WI38 (cell line): ENCODE results near the gene RINL.

Experiments
- H3K4me3 ChIP-seq: 2 replicates; pipeline ENCODE4 v1.5.1; 2011; ENCODE audit warnings: low read depth, mild to moderate bottlenecking, control low read depth, low read length
- TF ChIP-seq, protein P1 (sequence below): IDR thresholded peaks from 2 replicates; pipeline ENCODE4 v1.5.1; 2012; ENCODE audit warnings: low read depth, mild to moderate bottlenecking, control low read depth, low read length

RINL gene

DNA sequence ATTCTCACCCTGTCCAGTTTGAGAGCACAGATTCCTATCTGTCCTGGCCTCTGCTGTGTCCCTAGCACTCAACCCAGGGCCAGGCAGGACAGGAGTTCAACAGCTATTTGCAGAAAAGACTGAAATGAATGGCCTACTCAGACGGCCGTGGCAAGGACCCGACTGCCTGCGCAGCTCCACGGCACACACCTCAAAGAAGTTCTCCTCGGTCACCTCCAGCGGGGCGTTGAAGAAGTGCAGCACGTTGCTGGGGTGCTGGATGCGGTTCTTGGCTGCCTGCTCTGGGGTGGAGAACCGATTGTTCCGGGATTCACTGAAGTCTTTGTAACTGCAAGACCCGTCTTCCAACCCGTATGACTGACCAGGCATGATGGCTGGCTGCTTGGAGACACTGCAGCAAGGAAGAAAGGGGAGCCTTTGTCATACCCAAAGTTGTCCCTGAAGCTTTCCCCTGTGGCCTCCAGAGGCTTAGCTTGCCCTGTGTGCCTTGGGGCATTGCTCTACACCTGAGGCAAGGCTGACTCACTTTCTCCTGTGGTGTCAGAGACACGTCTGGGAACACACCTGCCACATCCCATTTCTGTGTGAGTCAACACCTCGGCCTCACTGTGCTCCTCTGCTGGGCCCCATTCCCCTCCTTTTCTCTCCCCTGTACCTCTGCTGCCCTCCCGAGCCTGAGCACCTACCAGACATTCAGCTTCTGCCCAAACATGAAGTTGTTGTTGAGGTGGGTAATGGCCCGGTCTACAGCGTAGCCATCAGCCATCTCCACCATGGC, 39.7 kb downstream of the RINL start:
- TF ChIP-seq, protein P1, sequence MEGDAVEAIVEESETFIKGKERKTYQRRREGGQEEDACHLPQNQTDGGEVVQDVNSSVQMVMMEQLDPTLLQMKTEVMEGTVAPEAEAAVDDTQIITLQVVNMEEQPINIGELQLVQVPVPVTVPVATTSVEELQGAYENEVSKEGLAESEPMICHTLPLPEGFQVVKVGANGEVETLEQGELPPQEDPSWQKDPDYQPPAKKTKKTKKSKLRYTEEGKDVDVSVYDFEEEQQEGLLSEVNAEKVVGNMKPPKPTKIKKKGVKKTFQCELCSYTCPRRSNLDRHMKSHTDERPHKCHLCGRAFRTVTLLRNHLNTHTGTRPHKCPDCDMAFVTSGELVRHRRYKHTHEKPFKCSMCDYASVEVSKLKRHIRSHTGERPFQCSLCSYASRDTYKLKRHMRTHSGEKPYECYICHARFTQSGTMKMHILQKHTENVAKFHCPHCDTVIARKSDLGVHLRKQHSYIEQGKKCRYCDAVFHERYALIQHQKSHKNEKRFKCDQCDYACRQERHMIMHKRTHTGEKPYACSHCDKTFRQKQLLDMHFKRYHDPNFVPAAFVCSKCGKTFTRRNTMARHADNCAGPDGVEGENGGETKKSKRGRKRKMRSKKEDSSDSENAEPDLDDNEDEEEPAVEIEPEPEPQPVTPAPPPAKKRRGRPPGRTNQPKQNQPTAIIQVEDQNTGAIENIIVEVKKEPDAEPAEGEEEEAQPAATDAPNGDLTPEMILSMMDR: no peak

GRCh38 chr19:38837656-38838121, 40.4 kb downstream of the RINL start:
- no peak overlapping the region for H3K4me3 ChIP-seq
- TF ChIP-seq, protein P1: no peak

More for the DNA sequence above, 39.7 kb downstream of the RINL start:
- no peak overlapping the region for H3K4me3 ChIP-seq

DNA sequence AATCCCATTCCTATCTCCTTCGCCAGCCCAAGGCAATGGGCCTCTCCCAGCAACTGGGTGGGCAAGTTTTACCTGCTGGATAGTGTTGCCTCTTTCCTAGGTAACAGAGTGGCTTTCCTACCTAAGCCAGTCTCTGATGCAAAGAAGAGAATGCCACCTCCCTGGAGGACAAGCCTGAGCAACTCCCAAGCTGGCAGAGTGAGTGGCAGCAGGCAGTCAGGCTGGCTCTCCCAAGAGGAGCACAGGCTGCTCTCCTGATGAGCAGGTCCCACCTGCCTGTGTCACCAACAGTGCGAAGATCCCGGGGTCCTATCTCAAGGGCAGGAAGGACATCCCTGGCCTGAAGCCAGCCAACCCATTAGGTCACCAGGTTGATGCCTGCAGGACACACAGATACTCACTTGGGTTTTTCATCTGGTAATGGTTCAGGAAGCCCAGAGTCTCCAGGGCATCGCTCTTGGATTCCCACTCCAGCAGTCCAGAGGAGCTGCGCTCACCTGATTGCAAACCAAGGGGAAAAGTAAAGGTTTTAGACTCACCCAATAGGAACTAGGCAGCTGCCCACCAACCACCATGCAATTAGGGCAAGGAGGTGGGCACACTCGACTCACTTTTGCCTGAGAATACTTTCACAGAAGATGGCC, 41.0 kb downstream of the RINL start:
- TF ChIP-seq, protein P1: no peak
- H3K4me3 ChIP-seq: no peak overlapping the region

GRCh38 chr19:38836159-38836982, 41.7 kb downstream of the RINL start:
- TF ChIP-seq, protein P1: no peak
- H3K4me3 ChIP-seq: no peak overlapping the region

- TF ChIP-seq, protein P1: no peak
- no peak overlapping the region for H3K4me3 ChIP-seq
Observed at GRCh38 chr19:38834590-38834989, 43.5 kb downstream of the RINL start.

DNA sequence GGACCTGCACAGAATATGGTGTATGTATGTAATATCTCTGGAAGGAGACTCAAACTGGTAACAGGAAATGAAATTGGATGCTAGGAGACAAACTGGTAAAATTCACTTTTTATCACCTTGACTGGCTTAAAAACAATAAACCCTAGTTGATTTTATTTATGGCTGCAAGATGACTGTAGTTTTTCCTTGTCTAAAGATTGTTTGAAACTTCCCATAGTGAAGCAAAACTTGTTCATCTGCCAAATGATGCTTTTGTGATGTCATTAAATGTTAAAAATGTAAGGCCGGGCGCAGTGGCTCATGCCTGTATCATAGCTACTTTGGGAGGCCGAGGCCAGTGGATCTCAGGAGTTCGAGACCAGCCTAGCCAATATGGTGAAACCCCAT, 44.0 kb downstream of the RINL start:
- no peak overlapping the region for H3K4me3 ChIP-seq
- TF ChIP-seq, protein P1: no peak
